GM20431 (cell line): ENCODE measurements around the gene TMUB2.
"Not testable (repeated sequence)": the region's sequence is repeated elsewhere in the genome, so short reads cannot be mapped to it uniquely, and the experiment has no call there.

Experiments used
- in situ Hi-C: fragments of 300-500 bp; cut with MseI, MboI; formaldehyde crosslinking; loops from one replicate; pipeline ENCODE4 v1.15.0; 2020; ENCODE audit warnings: low sequenced_read_pairs; ENCODE audit not compliant: unreplicated experiment

Gene TMUB2

GRCh38 chr17:44214896-44215295, 28.1 kb downstream of the TMUB2 start:
- in situ Hi-C loops, result no loop called here

GRCh38 chr17:44216173-44216572, 29.4 kb downstream of the TMUB2 start:
- in situ Hi-C loops, result no loop called here

- in situ Hi-C loops, result no loop called here
Observed at GRCh38 chr17:44216694-44217093, 29.9 kb downstream of the TMUB2 start.

- in situ Hi-C loops, result no loop called here
Observed at GRCh38 chr17:44217738-44218343, 31.1 kb downstream of the TMUB2 start.

- in situ Hi-C loops, result no loop called here
Observed at GRCh38 chr17:44218344-44219107, 31.8 kb downstream of the TMUB2 start.

GRCh38 chr17:44219108-44219615, 32.4 kb downstream of the TMUB2 start:
- in situ Hi-C loops, result no loop called here

GRCh38 chr17:44219616-44220212, 32.9 kb downstream of the TMUB2 start, which contains the start of gene UBTF:
TSS of gene UBTF (minus strand) at chr17:44219675. CDS start at chr17:44218229, 1,446 bp downstream.
- in situ Hi-C loops, result no loop called here

GRCh38 chr17:44220213-44221083, 33.7 kb downstream of the TMUB2 start:
- in situ Hi-C loops, result no loop called here

GRCh38 chr17:44221084-44221861, 34.5 kb downstream of the TMUB2 start:
- in situ Hi-C loops, result no loop called here

- in situ Hi-C loops, result no loop called here
Observed at GRCh38 chr17:44221862-44222111, 35.0 kb downstream of the TMUB2 start.

- in situ Hi-C loops, result no loop called here
Observed at GRCh38 chr17:44222112-44222869, 35.5 kb downstream of the TMUB2 start.

- in situ Hi-C loops, result no loop called here
Observed at GRCh38 chr17:44223541-44224071, 36.8 kb downstream of the TMUB2 start.

- in situ Hi-C loops, result no loop called here
Observed at GRCh38 chr17:44229090-44229489, 42.3 kb downstream of the TMUB2 start.

- in situ Hi-C loops, result no loop called here
Observed at GRCh38 chr17:44230140-44230539, 43.4 kb downstream of the TMUB2 start.

GRCh38 chr17:44232061-44232460, 45.3 kb downstream of the TMUB2 start:
- in situ Hi-C loops, result no loop called here

GRCh38 chr17:44233582-44233981, 46.8 kb downstream of the TMUB2 start:
- in situ Hi-C loops, result no loop called here

GRCh38 chr17:44235583-44235936, 48.8 kb downstream of the TMUB2 start:
- in situ Hi-C loops, result no loop called here

- in situ Hi-C loops, result no loop called here
Observed at GRCh38 chr17:44236444-44236991, 49.7 kb downstream of the TMUB2 start.

GRCh38 chr17:44237886-44238285, 51.1 kb downstream of the TMUB2 start:
- in situ Hi-C loops, result not testable (repeated sequence)
